HepG2 (cell line): Measurements from ENCODE around the gene BDP1. TPM values are rescaled to one million over a fixed set of nuclear protein-coding genes. Genes with fewer than 3 reads are reported as not detected.
A peak's percentile ranks its signal among the peaks of the same experiment; 100 is the strongest.

Source experiments
- BCL6 ChIP-seq: IDR thresholded peaks from 2 replicates; pipeline ENCODE4 v1.6.1; 2016; ENCODE audit warnings: missing genetic modification reagents, missing compliant biosample characterization
- BRCA1 ChIP-seq: sonication (generic); formaldehyde crosslinking; IDR thresholded peaks from 2 replicates; pipeline ENCODE4 v1.4.0; 2020; ENCODE audit warnings: missing genetic modification reagents
- HOXD1 ChIP-seq: sonication (generic); formaldehyde crosslinking; IDR thresholded peaks from 2 replicates; pipeline ENCODE4 v1.5.0; 2020; ENCODE audit warnings: missing genetic modification reagents
- MATR3 ChIP-seq: sonication (generic); formaldehyde crosslinking; IDR thresholded peaks from 2 replicates; pipeline ENCODE4 v1.4.0; 2020; ENCODE audit warnings: missing genetic modification reagents
- MXD4 ChIP-seq: IDR thresholded peaks from 2 replicates; pipeline ENCODE4 v1.6.1; 2016; ENCODE audit warnings: mild to moderate bottlenecking, missing biosample characterization, missing genetic modification reagents
- NR2F2 ChIP-seq: IDR thresholded peaks from 2 replicates; pipeline ENCODE4 v1.6.1; 2012; ENCODE audit warnings: low read depth, inconsistent platforms, borderline replicate concordance
- RARG ChIP-seq: sonication (generic); formaldehyde crosslinking; IDR thresholded peaks from 2 replicates; pipeline ENCODE4 v1.4.0; 2020; ENCODE audit warnings: low read depth, mild to moderate bottlenecking, missing genetic modification reagents
- SMAD9 ChIP-seq: sonication (generic); formaldehyde crosslinking; IDR thresholded peaks from 2 replicates; pipeline ENCODE4 v1.5.1; 2020; ENCODE audit warnings: mild to moderate bottlenecking, missing genetic modification reagents
- SP140L ChIP-seq: sonication (generic); formaldehyde crosslinking; IDR thresholded peaks from 2 replicates; pipeline ENCODE4 v1.4.0; 2020; ENCODE audit warnings: missing genetic modification reagents, borderline replicate concordance
- TAF15 ChIP-seq: fragments of 200-400 bp; formaldehyde crosslinking; IDR thresholded peaks from one replicate; pipeline ENCODE4 v1.6.1; 2018; ENCODE audit warnings: mild to moderate bottlenecking, low read depth, low read length; ENCODE audit not compliant: poor library complexity, severe bottlenecking
- YEATS4 ChIP-seq: sonication (generic); formaldehyde crosslinking; IDR thresholded peaks from 2 replicates; pipeline ENCODE4 v1.4.0; 2020; ENCODE audit warnings: missing genetic modification reagents, borderline replicate concordance
- ZFX ChIP-seq: sonication (generic); formaldehyde crosslinking; IDR thresholded peaks from 2 replicates; pipeline ENCODE4 v1.4.0; 2020; ENCODE audit warnings: mild to moderate bottlenecking, low read depth, missing genetic modification reagents, moderate library complexity
- ZNF274 ChIP-seq: sonication (generic); formaldehyde crosslinking; IDR thresholded peaks from 2 replicates; pipeline ENCODE4 v1.5.1; 2020; ENCODE audit warnings: mild to moderate bottlenecking, missing genetic modification reagents
- ZNF276 ChIP-seq: sonication (generic); formaldehyde crosslinking; IDR thresholded peaks from 2 replicates; pipeline ENCODE4 v1.4.0; 2020; ENCODE audit warnings: mild to moderate bottlenecking, low read depth, missing genetic modification reagents
- ZNF713 ChIP-seq: sonication (generic); formaldehyde crosslinking; IDR thresholded peaks from 2 replicates; pipeline ENCODE4 v1.4.0; 2020; ENCODE audit warnings: mild to moderate bottlenecking, missing genetic modification reagents
- ZNF781 ChIP-seq: sonication (generic); formaldehyde crosslinking; IDR thresholded peaks from 2 replicates; pipeline ENCODE4 v1.5.1; 2020; ENCODE audit warnings: borderline replicate concordance, mild to moderate bottlenecking, missing genetic modification reagents; ENCODE audit errors: not compliant biosample characterization
- polyA plus RNA-seq, 8 experiments: library from polyadenylated mRNA; depleted of rRNA in 3 of 8; stranded (reverse) in 7 of 8; unstranded in 1 of 8; fragments of >200 nt; fragmentation: Illumina TruSeq in 4 of 8; extraction: Trizol in 4 of 8; gene quantifications; 2 replicates each; pipeline versions ENCODE4 v1.2.1 to v1.2.3, GENCODE V29; 2011 to 2016; ENCODE audit warnings: low read depth in 4 of 8, missing spikeins in 1 of 8, mixed read lengths in 1 of 8; ENCODE audit not compliant: insufficient read depth in 1 of 8
- total RNA-seq, 5 experiments: library from RNA; depleted of rRNA; stranded (reverse); fragments of >200 nt; fragmentation: Illumina TruSeq; extraction: Trizol; gene quantifications; 2 replicates each; pipeline ENCODE4 v1.2.3, GENCODE V29; 2016; ENCODE audit warnings: low read depth in 1 of 5
- TF ChIP-seq, protein P1 (sequence below): sonication (generic); formaldehyde crosslinking; conservative IDR thresholded peaks from 2 replicates; pipeline ENCODE4 v1.4.0; 2020; ENCODE audit warnings: mild to moderate bottlenecking, missing genetic modification reagents, moderate library complexity
- TF ChIP-seq, protein P2 (sequence below): sonication (generic); formaldehyde crosslinking; IDR thresholded peaks from 2 replicates; pipeline ENCODE4 v1.4.0; 2020; ENCODE audit warnings: mild to moderate bottlenecking, low read depth, missing genetic modification reagents
- TF ChIP-seq, protein P3 (sequence below): IDR thresholded peaks from 2 replicates; pipeline ENCODE4 v1.6.1; 2016; ENCODE audit warnings: control low read depth

The BDP1 gene
- total and polyA plus RNA-seq, 2 of the 13 experiments (the other 11 are each of a cell fraction or from before 2014, with no cell fraction given): 10.2 to 22.4 TPM

- TF ChIP-seq ZNF713 (no peak; the same call in 1 of the 2 replicates), ZNF781 (CRISPR knock-in tag) (no peak), MATR3 (CRISPR knock-in tag) (no peak), SMAD9 (CRISPR knock-in tag) (no peak), YEATS4 (CRISPR knock-in tag) (peak; percentile 86), ZFX (CRISPR knock-in tag) (peak; percentile 90), TAF15 (peak; percentile 77), RARG (CRISPR knock-in tag) (no peak), MXD4 (peak; percentile 16), HOXD1 (CRISPR knock-in tag) (no peak), ZNF274 (CRISPR knock-in tag) (peak; percentile 28), ZNF276 (CRISPR knock-in tag) (peak; percentile 81), BCL6 (CRISPR knock-in tag) (no peak), SP140L (no peak), NR2F2 (peak; percentile 40; the same call in 1 of the 2 replicates), BRCA1 (no peak)
- TF ChIP-seq, protein P1, sequence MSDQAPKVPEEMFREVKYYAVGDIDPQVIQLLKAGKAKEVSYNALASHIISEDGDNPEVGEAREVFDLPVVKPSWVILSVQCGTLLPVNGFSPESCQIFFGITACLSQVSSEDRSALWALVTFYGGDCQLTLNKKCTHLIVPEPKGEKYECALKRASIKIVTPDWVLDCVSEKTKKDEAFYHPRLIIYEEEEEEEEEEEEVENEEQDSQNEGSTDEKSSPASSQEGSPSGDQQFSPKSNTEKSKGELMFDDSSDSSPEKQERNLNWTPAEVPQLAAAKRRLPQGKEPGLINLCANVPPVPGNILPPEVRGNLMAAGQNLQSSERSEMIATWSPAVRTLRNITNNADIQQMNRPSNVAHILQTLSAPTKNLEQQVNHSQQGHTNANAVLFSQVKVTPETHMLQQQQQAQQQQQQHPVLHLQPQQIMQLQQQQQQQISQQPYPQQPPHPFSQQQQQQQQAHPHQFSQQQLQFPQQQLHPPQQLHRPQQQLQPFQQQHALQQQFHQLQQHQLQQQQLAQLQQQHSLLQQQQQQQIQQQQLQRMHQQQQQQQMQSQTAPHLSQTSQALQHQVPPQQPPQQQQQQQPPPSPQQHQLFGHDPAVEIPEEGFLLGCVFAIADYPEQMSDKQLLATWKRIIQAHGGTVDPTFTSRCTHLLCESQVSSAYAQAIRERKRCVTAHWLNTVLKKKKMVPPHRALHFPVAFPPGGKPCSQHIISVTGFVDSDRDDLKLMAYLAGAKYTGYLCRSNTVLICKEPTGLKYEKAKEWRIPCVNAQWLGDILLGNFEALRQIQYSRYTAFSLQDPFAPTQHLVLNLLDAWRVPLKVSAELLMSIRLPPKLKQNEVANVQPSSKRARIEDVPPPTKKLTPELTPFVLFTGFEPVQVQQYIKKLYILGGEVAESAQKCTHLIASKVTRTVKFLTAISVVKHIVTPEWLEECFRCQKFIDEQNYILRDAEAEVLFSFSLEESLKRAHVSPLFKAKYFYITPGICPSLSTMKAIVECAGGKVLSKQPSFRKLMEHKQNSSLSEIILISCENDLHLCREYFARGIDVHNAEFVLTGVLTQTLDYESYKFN (CRISPR knock-in tag): peak; percentile 30; the same call in 1 of the 2 replicates
- TF ChIP-seq, protein P2, sequence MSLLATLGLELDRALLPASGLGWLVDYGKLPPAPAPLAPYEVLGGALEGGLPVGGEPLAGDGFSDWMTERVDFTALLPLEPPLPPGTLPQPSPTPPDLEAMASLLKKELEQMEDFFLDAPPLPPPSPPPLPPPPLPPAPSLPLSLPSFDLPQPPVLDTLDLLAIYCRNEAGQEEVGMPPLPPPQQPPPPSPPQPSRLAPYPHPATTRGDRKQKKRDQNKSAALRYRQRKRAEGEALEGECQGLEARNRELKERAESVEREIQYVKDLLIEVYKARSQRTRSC: 0 out of 2 replicates have a peak, but pooled peaks have one; percentile 58
- TF ChIP-seq, protein P3, sequence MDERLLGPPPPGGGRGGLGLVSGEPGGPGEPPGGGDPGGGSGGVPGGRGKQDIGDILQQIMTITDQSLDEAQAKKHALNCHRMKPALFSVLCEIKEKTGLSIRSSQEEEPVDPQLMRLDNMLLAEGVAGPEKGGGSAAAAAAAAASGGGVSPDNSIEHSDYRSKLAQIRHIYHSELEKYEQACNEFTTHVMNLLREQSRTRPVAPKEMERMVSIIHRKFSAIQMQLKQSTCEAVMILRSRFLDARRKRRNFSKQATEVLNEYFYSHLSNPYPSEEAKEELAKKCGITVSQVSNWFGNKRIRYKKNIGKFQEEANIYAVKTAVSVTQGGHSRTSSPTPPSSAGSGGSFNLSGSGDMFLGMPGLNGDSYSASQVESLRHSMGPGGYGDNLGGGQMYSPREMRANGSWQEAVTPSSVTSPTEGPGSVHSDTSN (CRISPR knock-in tag): no peak
Observed at GRCh38 chr5:71455427-71456361, at the start of gene BDP1 (continued).
